EH (cell line): ENCODE measurements around the gene GPR148.

Experiments used
- DNase-seq: peaks from one replicate; pipeline ENCODE4 v3.0.0-alpha.2; 2015; ENCODE audit warnings: low read depth

Gene GPR148

GRCh38 chr2:130749641-130750040 is 20.8 kb downstream of the GPR148 start:
- DNase-seq, result no peak

DNA sequence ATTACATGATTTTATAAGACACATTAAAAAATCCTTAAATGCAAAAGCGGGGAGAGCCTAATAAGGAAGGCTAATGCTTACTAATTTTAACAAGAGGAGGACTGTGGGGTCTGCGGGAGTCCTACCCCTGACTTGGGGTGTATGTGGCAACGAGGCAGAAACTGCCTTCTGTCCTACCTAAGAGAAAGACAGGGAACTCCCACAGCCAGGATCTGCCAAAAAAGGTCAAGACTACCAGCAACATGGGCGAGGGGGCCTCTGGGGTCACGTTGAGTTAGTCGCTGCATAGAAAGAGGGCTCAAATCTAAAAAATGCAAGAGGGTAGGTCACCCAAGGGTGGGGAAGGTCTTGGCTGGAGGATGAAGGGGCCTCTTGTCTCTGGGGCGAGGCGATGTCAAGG is 25.9 kb downstream of the GPR148 start:
- no peak for DNase-seq

- no peak for DNase-seq
Measured at GRCh38 chr2:130755256-130756052, 26.6 kb downstream of the GPR148 start, which contains the start of gene AMER3. AMER3 (plus strand) TSS chr2:130755540; CDS start chr2:130762073, 6,533 bp downstream.

- DNase-seq, result peak; percentile 9
Measured at GRCh38 chr2:130756053-130756873, 27.4 kb downstream of the GPR148 start.

DNA sequence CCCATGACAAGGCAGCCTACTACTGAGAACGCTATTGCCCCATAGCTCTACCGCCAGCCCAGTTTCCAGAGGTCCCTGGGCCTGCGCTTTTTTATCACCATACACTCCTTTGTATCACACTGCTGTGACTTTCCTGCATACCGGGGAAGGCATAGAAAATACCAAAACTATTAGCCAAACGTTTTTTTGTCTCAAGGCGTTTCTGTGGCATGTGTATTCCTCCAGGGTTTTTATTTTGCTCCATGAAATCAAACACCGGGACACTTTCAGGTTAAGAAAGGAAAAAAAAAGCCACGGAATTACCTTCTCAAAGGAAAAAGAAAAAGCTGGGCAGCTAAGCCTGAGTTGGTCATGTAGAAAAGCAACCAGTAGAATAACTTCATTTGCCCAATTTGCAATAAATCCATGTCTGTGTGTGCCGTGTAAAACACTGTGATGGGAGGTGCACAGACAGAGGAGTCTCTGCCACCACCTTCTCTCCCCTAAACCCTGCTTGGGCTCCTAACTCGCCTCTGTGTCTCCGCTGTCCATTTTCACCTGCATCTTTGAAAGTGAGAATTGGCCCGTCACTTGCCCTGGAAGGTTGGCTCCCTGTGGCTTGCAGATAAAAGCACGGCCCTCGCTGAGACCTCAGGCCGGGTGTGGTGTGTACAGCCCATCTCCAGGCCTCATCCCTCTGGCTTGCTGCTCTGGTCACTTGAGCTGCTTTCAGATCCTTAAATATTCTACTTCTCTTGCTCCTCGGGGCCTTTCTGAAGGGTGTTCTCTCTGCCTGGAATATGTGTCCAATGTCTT is 28.2 kb downstream of the GPR148 start:
- DNase-seq, result no peak

DNA sequence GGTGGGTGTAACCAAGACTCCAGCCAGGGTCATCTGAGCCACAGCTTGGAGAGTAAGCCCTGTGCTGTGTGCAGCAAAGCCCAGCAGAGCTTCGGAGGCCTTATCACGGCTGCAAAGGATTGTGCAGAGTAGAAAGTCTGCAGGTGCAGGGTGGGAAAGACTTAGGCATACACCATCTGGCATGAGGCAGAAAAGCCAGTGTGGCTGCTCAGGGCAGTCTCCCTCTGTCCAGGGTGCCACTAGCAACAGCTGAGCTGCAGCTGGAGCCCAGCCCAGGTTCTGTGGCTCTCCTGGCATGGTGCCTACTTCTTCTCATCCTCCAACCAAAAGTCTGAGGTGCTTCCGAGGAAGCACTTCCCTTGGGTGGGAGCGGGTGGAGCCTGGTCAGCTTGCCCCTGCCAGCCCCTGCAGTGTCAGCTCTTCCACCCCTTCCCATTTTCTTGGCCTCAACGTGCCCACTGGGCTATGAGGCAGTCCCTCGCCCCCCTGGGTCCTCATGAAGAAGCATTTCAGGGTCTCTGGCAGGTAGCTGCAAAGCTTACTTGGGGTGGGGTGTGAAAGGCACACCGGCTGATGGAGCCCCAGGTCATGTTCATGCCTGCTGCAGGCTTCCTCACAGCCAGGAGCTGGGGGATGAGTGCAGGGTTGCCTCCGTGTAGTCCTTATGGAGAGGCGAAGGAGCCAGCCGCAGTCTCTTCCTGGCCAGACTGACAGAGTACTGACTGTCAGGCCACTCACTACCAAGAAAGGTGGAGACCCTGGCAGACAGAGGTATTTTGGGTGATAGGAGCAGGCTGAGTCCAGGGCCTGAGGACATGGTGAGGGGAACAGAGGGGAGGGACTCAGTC is 31.3 kb downstream of the GPR148 start:
- DNase-seq, result peak; percentile 9

DNA sequence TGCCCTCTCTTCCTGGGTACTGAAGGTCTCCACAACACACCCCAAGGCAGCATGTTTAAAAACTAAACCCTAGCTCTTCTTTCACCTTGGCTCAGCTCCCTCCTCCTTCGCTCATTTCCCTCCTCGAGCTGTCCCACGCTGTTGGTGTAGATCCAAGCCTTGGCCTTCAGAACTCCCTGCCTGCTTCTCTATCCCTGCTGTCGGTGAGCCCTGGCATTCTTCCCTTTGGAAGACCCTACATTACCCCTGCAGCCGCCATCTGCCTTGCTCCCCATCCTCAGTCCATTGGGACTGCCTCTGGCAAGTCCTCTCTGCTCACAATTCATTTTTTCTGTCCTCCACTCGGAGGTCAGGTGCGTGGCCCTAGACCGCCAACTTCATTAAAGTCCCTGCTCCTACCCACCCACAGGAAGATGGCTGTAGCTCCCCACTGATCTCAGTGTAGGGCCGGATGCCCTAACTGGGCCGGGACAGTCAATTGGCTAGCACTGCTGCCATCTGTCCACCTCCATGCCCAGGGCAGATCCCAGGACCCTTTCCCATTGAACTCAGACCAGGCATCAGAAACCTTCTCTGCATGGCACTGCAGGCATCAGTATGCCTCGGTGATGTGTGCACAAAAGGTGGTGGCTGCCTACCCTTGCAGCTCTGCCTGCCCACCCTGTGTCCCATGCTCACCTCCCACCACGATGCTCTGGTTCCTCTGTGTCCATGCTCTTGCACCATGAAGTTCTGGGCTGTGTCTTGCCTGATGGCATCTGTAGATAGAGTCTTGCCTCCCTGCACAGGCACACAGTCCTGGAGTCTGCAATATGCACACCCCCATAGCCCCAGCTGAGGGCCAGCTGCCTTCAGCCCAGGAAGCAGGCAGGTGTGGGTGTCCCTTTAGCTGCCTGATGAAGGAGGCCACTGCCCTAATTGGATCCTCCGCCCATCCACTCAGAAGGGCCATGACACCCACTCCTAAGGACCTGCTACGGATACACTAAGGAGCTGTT is 32.2 kb downstream of the GPR148 start:
- no peak for DNase-seq

GRCh38 chr2:130762031-130762909 is 33.4 kb downstream of the GPR148 start:
- no peak for DNase-seq

GRCh38 chr2:130762910-130763385 is 34.1 kb downstream of the GPR148 start:
- DNase-seq, result no peak

- no peak for DNase-seq
Measured at GRCh38 chr2:130763405-130763804, 34.5 kb downstream of the GPR148 start.

- no peak for DNase-seq
Measured at GRCh38 chr2:130764035-130764820, 35.4 kb downstream of the GPR148 start.

GRCh38 chr2:130764821-130765115 is 35.9 kb downstream of the GPR148 start:
- DNase-seq, result no peak

- no peak for DNase-seq
Measured at GRCh38 chr2:130765464-130765863, 36.6 kb downstream of the GPR148 start.

DNA sequence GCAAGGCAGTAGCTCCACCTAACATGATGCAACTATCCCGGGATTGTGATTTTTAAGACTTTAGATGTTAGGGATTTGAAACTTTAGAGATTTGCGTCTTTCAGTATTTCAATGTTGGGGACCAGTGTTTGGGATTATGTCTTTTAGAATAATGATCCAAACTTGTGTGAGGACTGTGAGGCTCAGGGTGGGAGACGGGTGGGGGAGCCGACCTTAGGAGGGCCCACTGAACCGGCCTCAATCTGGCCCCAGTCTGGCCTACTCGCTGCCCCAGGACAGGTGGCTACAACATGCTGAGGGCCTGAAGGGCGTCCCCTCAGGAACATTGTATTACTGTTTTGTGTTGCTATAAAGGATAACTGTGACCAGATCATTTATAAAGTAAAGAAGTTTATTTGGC is 37.2 kb downstream of the GPR148 start:
- DNase-seq, result no peak

- DNase-seq, result no peak
Measured at GRCh38 chr2:130766711-130767407, 38.0 kb downstream of the GPR148 start.

DNA sequence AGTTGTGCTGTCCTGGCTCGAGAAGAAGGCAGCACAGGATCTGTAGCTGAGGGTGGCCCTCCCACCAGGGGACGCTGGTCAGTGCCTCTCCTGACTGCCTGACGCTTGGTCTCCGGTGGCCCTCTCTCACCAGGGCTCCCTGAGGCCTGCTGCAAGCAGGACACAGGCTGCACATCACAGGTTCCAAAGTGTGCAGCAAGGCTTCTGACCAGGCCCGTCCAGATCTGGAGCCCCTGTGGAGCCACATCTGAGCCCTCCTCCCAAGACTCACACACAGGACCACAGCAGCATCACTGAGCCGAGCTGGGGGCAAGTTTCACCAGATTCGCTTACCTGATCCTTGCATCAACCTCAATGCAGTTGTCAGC is 38.5 kb downstream of the GPR148 start:
- no peak for DNase-seq

- DNase-seq, result no peak
Measured at GRCh38 chr2:130768191-130768855, 39.5 kb downstream of the GPR148 start.
